GM23338 (cell line): ENCODE measurements around the gene LRRC19. TPM values are rescaled to one million over a fixed set of nuclear protein-coding genes. Genes with fewer than 3 reads are reported as not detected.

ENCODE experiments used
- ATAC-seq: fragments of 200-7000 bp; cut with Tn5 transposase; 3 replicates; pipeline ENCODE4 v1.9.1; 2020
- DNase-seq: peaks from one replicate; pipeline ENCODE4 v3.0.0-alpha.2; 2015; ENCODE audit warnings: low spot score
- H2AFZ ChIP-seq: fragments of 200-600 bp; sonication (generic); 2 replicates; pipeline ENCODE4 v1.8.0; 2016; ENCODE audit warnings: antibody characterized with exemption, mild to moderate bottlenecking, moderate library complexity
- H3F3A ChIP-seq: fragments of 200-600 bp; sonication (generic); replicated peaks from 2 replicates; pipeline ENCODE4 v1.8.0; 2017; ENCODE audit warnings: antibody characterized with exemption, mixed run types, low read depth
- H3K27ac ChIP-seq: fragments of 200-600 bp; sonication (generic); 2 replicates; pipeline ENCODE4 v1.6.1; 2016; ENCODE audit warnings: low read depth
- H3K27me3 ChIP-seq: fragments of 200-600 bp; sonication (generic); 2 replicates; pipeline ENCODE4 v1.8.0; 2016; ENCODE audit warnings: mild to moderate bottlenecking, mixed run types, moderate library complexity; ENCODE audit not compliant: insufficient read depth
- H3K36me3 ChIP-seq: fragments of 200-600 bp; sonication (generic); 2 replicates; pipeline ENCODE4 v1.8.0; 2016; ENCODE audit warnings: mild to moderate bottlenecking; ENCODE audit not compliant: insufficient read depth
- H3K4me1 ChIP-seq: fragments of 200-600 bp; sonication (generic); 2 replicates; pipeline ENCODE4 v1.8.0; 2016; ENCODE audit warnings: mild to moderate bottlenecking, moderate library complexity; ENCODE audit not compliant: insufficient read depth
- H3K4me2 ChIP-seq: fragments of 200-600 bp; sonication (generic); 2 replicates; pipeline ENCODE4 v1.7.1; 2017; ENCODE audit warnings: mixed run types
- H3K4me3 ChIP-seq: fragments of 200-600 bp; sonication (generic); 2 replicates; pipeline ENCODE4 v1.6.1; 2016; ENCODE audit warnings: mixed run types
- H3K79me2 ChIP-seq: fragments of 200-600 bp; sonication (generic); replicated peaks from 2 replicates; pipeline ENCODE4 v1.8.0; 2017; ENCODE audit warnings: mild to moderate bottlenecking; ENCODE audit not compliant: insufficient read depth
- H3K9me2 ChIP-seq: fragments of 200-600 bp; sonication (generic); 2 replicates; pipeline ENCODE4 v1.8.0; 2017; ENCODE audit not compliant: insufficient read depth
- H4K20me1 ChIP-seq: fragments of 200-600 bp; sonication (generic); replicated peaks from 2 replicates; pipeline ENCODE4 v1.8.0; 2017; ENCODE audit warnings: mild to moderate bottlenecking; ENCODE audit not compliant: insufficient read depth
- H3K27ac Mint-ChIP-seq: 2 replicates; pipeline ENCODE4 v1.8.0; 2020; ENCODE audit warnings: inconsistent platforms, mild to moderate bottlenecking, moderate library complexity, mixed read lengths
- H3K27me3 Mint-ChIP-seq: 3 replicates; pipeline ENCODE4 v1.8.0; 2022; ENCODE audit warnings: low read depth, mild to moderate bottlenecking, moderate library complexity, mixed read lengths, inconsistent platforms; ENCODE audit not compliant: insufficient read depth, poor library complexity
- H3K36me3 Mint-ChIP-seq: 3 replicates; pipeline ENCODE4 v1.8.0; 2021; ENCODE audit warnings: low read depth, mild to moderate bottlenecking, inconsistent platforms, moderate library complexity, mixed read lengths
- H3K4me1 Mint-ChIP-seq: 3 replicates; pipeline ENCODE4 v1.8.0; 2020; ENCODE audit warnings: mild to moderate bottlenecking, inconsistent platforms, mixed read lengths
- H3K4me3 Mint-ChIP-seq: 3 replicates; pipeline ENCODE4 v1.8.0; 2021; ENCODE audit warnings: moderate library complexity, mild to moderate bottlenecking, inconsistent platforms, mixed read lengths
- H3K9me3 Mint-ChIP-seq: 3 replicates; pipeline ENCODE4 v1.8.0; 2020; ENCODE audit warnings: moderate library complexity, mild to moderate bottlenecking, inconsistent platforms, mixed read lengths
- CREB1 ChIP-seq: fragments of 250-450 bp; sonication (Bioruptor Pico); IDR thresholded peaks from 2 replicates; pipeline ENCODE4 v1.5.0; 2020; ENCODE audit warnings: low read depth, mild to moderate bottlenecking, moderate library complexity
- JUNB ChIP-seq: IDR thresholded peaks from one replicate; pipeline ENCODE4 v1.6.1; 2016; ENCODE audit warnings: antibody characterized with exemption; ENCODE audit not compliant: unreplicated experiment
- POLR2AphosphoS5 ChIP-seq: IDR thresholded peaks from 2 replicates; pipeline ENCODE4 v1.6.1; 2016; ENCODE audit warnings: antibody characterized with exemption, low read depth
- REST ChIP-seq: IDR thresholded peaks from one replicate; pipeline ENCODE4 v1.6.1; 2018; ENCODE audit warnings: antibody characterized with exemption; ENCODE audit not compliant: unreplicated experiment
- ZNF331 ChIP-seq: fragments of 250-450 bp; sonication (Bioruptor Pico); IDR thresholded peaks from 2 replicates; pipeline ENCODE4 v1.5.0; 2020; ENCODE audit warnings: low read depth, mild to moderate bottlenecking, moderate library complexity
- polyA plus RNA-seq: library from polyadenylated mRNA; unstranded; fragments of >200 nt; fragmentation: Nextera tagmentation; extraction: Ambion mirVana; gene quantifications from 2 replicates; pipeline ENCODE4 v1.2.1, GENCODE V29; 2016
- total RNA-seq: library from RNA; depleted of rRNA; stranded (reverse); fragments of >200 nt; shearing (Covaris generic); gene quantifications from 2 replicates; pipeline ENCODE4 v1.2.3, GENCODE V29; 2014
- TF ChIP-seq, protein P1 (sequence below): fragments of 250-450 bp; sonication (Bioruptor Pico); IDR thresholded peaks from 2 replicates; pipeline ENCODE4 v1.5.0; 2020; ENCODE audit warnings: mild to moderate bottlenecking, moderate library complexity

The LRRC19 gene
- total and polyA plus RNA-seq, 2 experiments from 2014 or later: 0.71 TPM; not detected in 1

DNA sequence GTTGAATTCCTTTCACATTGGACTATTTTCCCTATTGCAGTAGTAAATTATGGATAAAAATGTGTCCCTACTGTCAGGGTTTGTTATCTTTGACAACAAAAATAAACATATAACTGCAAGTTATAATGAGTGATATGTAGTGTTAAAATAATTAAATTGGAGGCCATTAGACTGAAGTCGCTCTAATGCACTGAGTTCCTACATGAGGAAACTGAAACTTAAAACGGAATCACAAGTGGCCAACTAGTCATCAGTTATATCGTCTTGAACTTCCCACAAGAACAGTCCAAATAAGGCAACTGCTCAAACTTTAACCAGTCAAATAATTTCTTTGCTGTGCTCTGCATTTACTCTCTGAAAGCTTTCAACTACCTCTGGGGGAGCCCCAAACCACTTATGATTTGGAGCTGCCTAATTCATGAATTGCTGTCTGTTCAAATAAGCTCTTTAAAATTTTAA, 51.4 kb downstream of the LRRC19 start (continued):
- TF ChIP-seq, protein P1, sequence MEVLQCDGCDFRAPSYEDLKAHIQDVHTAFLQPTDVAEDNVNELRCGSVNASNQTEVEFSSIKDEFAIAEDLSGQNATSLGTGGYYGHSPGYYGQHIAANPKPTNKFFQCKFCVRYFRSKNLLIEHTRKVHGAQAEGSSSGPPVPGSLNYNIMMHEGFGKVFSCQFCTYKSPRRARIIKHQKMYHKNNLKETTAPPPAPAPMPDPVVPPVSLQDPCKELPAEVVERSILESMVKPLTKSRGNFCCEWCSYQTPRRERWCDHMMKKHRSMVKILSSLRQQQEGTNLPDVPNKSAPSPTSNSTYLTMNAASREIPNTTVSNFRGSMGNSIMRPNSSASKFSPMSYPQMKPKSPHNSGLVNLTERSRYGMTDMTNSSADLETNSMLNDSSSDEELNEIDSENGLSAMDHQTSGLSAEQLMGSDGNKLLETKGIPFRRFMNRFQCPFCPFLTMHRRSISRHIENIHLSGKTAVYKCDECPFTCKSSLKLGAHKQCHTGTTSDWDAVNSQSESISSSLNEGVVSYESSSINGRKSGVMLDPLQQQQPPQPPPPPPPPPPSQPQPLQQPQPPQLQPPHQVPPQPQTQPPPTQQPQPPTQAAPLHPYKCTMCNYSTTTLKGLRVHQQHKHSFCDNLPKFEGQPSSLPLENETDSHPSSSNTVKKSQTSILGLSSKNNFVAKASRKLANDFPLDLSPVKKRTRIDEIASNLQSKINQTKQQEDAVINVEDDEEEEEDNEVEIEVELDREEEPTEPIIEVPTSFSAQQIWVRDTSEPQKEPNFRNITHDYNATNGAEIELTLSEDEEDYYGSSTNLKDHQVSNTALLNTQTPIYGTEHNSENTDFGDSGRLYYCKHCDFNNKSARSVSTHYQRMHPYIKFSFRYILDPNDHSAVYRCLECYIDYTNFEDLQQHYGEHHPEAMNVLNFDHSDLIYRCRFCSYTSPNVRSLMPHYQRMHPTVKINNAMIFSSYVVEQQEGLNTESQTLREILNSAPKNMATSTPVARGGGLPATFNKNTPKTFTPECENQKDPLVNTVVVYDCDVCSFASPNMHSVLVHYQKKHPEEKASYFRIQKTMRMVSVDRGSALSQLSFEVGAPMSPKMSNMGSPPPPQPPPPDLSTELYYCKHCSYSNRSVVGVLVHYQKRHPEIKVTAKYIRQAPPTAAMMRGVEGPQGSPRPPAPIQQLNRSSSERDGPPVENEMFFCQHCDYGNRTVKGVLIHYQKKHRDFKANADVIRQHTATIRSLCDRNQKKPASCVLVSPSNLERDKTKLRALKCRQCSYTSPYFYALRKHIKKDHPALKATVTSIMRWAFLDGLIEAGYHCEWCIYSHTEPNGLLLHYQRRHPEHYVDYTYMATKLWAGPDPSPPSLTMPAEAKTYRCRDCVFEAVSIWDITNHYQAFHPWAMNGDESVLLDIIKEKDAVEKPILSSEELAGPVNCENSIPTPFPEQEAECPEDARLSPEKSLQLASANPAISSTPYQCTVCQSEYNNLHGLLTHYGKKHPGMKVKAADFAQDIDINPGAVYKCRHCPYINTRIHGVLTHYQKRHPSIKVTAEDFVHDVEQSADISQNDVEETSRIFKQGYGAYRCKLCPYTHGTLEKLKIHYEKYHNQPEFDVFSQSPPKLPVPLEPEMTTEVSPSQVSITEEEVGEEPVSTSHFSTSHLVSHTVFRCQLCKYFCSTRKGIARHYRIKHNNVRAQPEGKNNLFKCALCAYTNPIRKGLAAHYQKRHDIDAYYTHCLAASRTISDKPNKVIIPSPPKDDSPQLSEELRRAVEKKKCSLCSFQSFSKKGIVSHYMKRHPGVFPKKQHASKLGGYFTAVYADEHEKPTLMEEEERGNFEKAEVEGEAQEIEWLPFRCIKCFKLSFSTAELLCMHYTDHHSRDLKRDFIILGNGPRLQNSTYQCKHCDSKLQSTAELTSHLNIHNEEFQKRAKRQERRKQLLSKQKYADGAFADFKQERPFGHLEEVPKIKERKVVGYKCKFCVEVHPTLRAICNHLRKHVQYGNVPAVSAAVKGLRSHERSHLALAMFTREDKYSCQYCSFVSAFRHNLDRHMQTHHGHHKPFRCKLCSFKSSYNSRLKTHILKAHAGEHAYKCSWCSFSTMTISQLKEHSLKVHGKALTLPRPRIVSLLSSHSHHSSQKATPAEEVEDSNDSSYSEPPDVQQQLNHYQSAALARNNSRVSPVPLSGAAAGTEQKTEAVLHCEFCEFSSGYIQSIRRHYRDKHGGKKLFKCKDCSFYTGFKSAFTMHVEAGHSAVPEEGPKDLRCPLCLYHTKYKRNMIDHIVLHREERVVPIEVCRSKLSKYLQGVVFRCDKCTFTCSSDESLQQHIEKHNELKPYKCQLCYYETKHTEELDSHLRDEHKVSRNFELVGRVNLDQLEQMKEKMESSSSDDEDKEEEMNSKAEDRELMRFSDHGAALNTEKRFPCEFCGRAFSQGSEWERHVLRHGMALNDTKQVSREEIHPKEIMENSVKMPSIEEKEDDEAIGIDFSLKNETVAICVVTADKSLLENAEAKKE (CRISPR knock-in tag): no peak

- Histone ChIP-seq H3K9me2 (no peaks in the 10 kb centered on the region), H3K27ac (no peak overlapping the region), H3K4me2 (no peak overlapping the region), H3K27me3 (no peaks in the 10 kb centered on the region), H3K4me3 (no peak overlapping the region), H3K36me3 (no peaks in the 10 kb centered on the region), H2AFZ (no peak overlapping the region), H4K20me1 (no peaks in the 10 kb centered on the region), H3F3A (no peaks in the 10 kb centered on the region), H3K79me2 (peaks cover 2% of the 10 kb centered on the region), H3K4me1 (peaks cover 9% of the 10 kb centered on the region; the same call in 1 of the 2 replicates)
- ATAC-seq: no peak
- Mint-ChIP-seq H3K4me3 (no peak overlapping the region), H3K36me3 (no peaks in the 10 kb centered on the region; the same call in 2 of the 3 replicates), H3K27ac (no peak overlapping the region), H3K9me3 (no peaks in the 10 kb centered on the region), H3K4me1 (peaks cover 7% of the 10 kb centered on the region), H3K27me3 (no peaks in the 10 kb centered on the region)
- no peak for DNase-seq
- TF ChIP-seq JUNB (no peak), ZNF331 (CRISPR knock-in tag) (no peak), REST (no peak), CREB1 (CRISPR knock-in tag) (no peak), POLR2AphosphoS5 (no peak)
- TF ChIP-seq, protein P1 (CRISPR knock-in tag): no peak
These were observed 53.7 kb downstream of the LRRC19 start for GRCh38 chr9:26951794-26952193.
